Stimulated activated CD8-positive, alpha-beta memory T cell treated with anti-CD3 and anti-CD28 coated beads, Interleukin-7, amount 100 ng/mL, for 48 hours (primary cell): ENCODE measurements around the gene PTMS.
A peak's percentile ranks its signal among the peaks of the same experiment; 100 is the strongest.

Experiments used
- DNase-seq, 2 donors: peaks; one replicate each; pipeline ENCODE4 v3.0.0-alpha.2; 2020; ENCODE audit warnings: low read depth in 1 of 2; ENCODE audit errors: extremely low read depth in 1 of 2

Gene PTMS

GRCh38 chr12:6771509-6772330, 5.6 kb downstream of the PTMS start:
- DNase-seq, result no peak

- DNase-seq, result peak in 1 of 2 donors; percentile 76
Observed at GRCh38 chr12:6772331-6772695, 6.2 kb downstream of the PTMS start, which contains the start of gene LAG3. TSS of gene LAG3 (plus strand) at chr12:6772520. CDS start at chr12:6772853, 333 bp downstream.

GRCh38 chr12:6772726-6773589, 6.8 kb downstream of the PTMS start:
- no peak for DNase-seq

- peak in 1 of 2 donors; percentile 86 for DNase-seq
Observed at GRCh38 chr12:6773590-6774351, 7.6 kb downstream of the PTMS start.

- peak in 1 of 2 donors; percentile 62 for DNase-seq
Observed at GRCh38 chr12:6774499-6775062, 8.4 kb downstream of the PTMS start.

GRCh38 chr12:6775185-6776174, 9.3 kb downstream of the PTMS start:
- no peak for DNase-seq

- no peak for DNase-seq
Observed at GRCh38 chr12:6777386-6777785, 11.2 kb downstream of the PTMS start.

- no peak for DNase-seq
Observed at GRCh38 chr12:6778217-6778573, 12.0 kb downstream of the PTMS start.

GRCh38 chr12:6778574-6779550, 12.7 kb downstream of the PTMS start:
- DNase-seq, result peak in 1 of 2 donors; percentile 86

GRCh38 chr12:6779708-6780432, 13.7 kb downstream of the PTMS start:
- no peak for DNase-seq

- no peak for DNase-seq
Observed at GRCh38 chr12:6780573-6780972, 14.4 kb downstream of the PTMS start.

GRCh38 chr12:6782119-6782518, 16.0 kb downstream of the PTMS start:
- DNase-seq, result no peak

- no peak for DNase-seq
Observed at GRCh38 chr12:6782850-6783566, 16.8 kb downstream of the PTMS start.

GRCh38 chr12:6783828-6784227, 17.7 kb downstream of the PTMS start:
- no peak for DNase-seq

- DNase-seq, result no peak
Observed at GRCh38 chr12:6784296-6784695, 18.1 kb downstream of the PTMS start.

GRCh38 chr12:6784761-6785160, 18.6 kb downstream of the PTMS start:
- DNase-seq, result no peak

GRCh38 chr12:6786416-6787094, 20.4 kb downstream of the PTMS start:
- DNase-seq, result no peak
